GM19324 (cell line): ENCODE data around the gene FAM174B.

Experiments
- ATAC-seq: cut with Tn5 transposase; IDR thresholded peaks from one replicate; pipeline ENCODE4 v1.9.1; 2021; ENCODE audit warnings: mild to moderate bottlenecking, moderate library complexity; ENCODE audit not compliant: unreplicated experiment, low FRiP score

FAM174B gene

DNA sequence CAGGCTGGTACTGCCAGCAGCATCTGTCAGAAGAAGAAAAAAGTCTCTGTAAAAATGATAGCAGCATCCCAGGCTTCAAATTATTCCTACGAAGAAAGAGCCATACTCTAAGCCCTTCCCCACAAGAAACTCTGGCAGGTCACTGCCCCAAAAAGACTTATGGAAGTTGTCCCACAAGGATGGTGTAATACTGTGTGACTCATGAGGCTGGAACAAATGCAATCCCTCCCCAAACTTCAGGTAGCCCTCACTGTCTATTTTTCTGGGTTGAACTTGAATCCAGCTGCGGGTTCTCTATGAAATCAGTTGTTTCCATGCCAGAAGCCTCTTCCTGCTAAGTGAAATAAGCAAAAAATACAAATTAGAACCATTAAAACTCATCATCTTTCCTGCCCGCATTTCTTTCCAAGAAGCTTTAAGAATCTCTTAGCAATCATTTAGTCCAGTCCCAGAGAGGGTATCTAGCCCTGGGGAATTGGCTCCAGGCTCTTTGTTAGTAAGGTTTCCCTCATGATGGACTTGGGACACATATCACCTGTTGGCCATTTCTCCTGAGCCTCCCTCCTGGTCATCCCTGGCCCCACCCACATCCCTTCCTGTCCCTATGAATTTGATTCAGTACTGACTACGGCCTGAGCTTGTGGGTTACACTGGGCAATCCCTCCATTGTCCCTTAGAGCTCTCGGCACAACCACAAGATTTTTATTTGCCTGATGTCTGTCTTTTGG, 51.7 kb downstream of the FAM174B start:
- no peak for ATAC-seq

DNA sequence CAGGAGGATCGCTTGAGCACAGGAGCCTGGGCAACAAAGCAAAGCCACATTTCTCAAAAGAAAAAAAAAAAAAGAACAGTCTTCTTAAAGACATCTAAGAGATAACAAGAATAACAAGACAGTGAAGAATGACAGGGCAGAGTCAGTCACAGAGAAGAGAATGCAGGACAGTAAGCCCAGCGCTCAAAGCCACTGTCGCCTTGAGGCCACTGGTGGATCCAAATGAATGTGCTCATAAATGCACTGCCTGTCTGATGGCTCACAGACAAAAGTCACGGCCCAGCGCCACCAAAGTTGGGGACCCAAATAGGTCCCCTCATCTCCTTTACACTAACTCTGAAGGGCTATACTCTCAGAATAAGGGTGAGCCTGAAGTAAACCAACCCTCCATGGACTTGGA, 52.3 kb downstream of the FAM174B start:
- no peak for ATAC-seq

GRCh38 chr15:92602267-92602593, 53.3 kb downstream of the FAM174B start:
- no peak for ATAC-seq

DNA sequence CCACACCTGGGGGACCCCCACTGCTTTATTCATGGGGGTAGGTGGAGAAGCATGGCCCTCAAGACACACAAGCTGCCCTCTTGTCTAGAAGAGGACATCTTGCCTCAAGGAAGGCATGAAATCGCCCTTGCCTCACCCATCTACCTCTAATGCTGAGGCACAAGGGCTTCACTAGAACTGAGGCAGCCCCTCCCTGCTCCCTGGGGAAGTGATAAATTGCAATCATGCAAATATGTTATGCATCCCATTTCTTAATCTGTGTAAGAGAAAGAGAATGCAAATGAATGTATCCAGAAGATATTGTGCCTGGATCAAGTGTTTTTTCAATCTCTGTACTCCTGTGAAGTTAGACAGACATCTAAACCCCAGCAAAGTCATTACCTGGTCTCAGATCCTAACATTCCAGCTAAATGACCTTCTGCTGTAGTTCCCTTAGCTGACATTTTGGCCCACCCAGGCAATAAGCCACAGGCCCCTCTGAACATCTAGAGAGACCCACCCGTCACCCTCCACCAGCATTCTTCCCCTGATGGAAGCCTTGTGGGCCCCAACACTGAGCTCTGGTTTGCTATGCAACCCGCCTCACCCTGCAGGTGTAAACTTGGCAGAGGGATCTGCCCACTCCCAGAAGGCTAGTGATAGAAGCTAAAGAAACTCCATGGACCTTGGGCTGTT, 53.8 kb downstream of the FAM174B start:
- ATAC-seq = no peak

GRCh38 chr15:92600856-92601255, 54.7 kb downstream of the FAM174B start:
- no peak for ATAC-seq

- no peak for ATAC-seq
Measured at GRCh38 chr15:92599394-92599970, 56.1 kb downstream of the FAM174B start.

GRCh38 chr15:92597548-92597947, 58.0 kb downstream of the FAM174B start:
- ATAC-seq = no peak

DNA sequence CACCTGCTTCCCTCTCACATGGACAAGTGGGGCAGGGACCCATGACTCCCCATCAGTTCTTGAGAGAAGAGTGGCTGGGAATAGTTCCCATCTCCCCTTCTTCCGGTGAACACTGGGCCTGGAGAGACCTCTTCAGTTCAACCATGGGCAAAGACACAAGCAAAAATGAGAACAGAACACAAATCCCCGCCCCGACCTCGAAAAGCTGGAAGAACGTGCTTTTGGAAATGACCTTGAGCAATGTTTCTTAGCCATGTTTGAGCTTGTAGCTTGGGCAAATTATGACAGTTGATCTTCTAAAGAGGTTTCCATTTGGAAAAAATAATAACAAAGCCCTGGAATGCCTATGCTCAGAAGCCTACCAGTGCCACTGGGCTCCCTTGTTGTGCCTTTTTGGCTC, 59.0 kb downstream of the FAM174B start:
- ATAC-seq = no peak

GRCh38 chr15:92595506-92596381, 59.8 kb downstream of the FAM174B start:
- ATAC-seq = no peak

- ATAC-seq = no peak
Measured at GRCh38 chr15:92591275-92591674, 64.3 kb downstream of the FAM174B start.

DNA sequence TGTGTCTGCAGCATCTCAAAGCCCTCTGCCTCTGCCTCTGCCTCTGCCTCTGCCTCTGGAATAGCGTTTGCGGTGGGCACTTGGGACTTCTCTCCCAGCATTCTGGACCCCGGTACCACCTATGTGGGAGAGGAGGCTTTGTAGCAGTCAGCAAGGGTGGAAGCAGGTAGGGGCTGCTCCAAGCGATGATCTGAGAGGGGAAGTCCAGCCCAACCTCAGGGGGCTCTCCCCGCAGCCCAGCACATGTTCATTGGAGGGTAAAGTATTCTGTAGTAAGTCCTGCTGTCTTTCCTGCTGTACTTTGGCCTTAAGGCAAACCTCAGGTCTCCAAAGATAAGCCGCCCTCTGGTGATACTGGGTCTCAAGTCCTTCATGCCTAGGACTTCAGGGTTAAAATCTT, 68.6 kb downstream of the FAM174B start:
- ATAC-seq = no peak

- ATAC-seq = no peak
Measured at GRCh38 chr15:92586383-92586942, 69.1 kb downstream of the FAM174B start.

- no peak for ATAC-seq
Measured at GRCh38 chr15:92584105-92584504, 71.5 kb downstream of the FAM174B start.

DNA sequence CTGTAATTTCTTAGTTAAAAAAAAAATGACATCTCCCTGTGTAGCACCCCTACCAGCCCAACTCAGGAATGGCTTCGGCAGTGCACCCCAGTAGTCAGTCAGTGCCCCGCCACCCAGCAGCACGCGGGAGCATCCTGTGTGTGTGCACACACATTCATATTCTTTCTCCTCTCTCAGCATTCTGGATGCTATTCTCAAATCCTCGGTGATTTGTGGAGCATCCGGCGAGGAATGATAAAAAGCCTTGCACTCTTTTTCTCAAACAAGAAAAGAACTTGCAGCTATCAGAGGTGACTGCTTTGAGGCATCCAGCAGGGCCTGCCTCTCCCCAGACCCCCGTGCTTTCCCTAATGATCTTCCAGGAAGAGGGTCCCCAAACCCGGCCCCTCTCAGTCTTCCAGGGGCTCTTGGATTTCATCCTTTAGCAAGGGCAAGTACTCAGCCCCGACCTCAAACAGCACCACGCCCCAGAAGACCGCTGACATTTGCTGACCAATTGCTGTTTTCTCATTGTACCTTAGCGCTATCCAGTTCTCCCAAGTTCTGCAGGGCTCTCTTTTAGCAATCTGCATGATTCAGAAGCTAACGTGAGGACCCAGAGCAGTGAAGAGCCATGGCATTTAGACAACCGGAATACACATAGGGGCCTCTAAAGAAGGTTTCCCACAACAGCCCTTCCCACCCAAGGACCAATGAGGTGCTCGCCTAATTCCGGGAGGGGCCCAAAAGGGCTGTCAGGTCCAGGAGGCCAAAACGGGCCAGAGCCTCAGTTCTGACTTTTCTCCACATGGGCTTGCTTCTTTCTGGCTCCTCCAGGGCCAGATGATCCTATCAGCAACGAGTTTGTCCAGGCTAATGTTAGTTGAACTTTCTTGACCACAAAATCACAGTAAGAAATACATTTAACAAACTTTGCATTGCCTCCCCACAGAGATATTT, 72.2 kb downstream of the FAM174B start:
- no peak for ATAC-seq

DNA sequence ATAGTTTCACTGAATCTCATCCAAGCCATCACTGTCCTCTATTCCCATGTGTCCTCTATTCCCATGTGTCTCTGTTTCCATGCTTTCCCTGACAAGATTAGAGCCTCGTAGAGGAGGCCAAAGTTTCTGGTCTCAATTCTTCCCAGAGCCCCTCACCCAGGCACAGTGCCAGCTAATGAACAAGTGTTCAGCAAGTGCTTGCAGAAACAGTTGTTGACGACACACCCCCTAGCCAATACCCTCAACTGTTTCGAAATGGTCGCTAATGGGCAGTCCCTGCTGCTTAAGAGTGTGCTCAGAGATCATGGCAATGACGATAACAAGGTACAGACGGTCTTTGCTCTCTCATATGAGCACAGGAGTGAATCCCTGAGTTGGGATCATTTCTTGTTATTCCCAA, 73.4 kb downstream of the FAM174B start:
- ATAC-seq = no peak

DNA sequence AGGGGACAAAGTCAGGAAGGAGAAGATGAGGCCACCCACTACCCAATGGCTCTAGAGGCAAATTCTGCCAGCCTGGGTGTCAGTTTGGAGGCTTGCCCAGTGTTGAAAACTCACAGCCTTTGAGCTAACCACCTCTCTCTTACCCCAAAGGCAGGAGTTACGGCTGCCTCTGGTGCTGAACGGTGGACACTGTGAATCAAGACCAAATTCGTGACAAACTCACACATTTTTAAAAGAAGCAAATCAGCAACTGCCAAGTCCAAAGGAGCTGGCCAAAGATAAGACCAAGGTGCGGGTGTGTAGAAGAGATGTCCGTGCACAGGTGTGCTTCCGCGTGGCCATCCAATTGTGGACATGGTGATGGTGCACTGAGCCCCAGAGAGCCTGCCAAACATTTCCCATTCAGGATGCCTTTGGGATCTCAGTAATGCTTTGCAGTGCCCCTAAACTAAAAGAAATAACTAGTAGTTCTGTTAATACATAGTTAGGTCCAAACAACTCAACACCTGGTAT, 74.6 kb downstream of the FAM174B start:
- no peak for ATAC-seq

- ATAC-seq = no peak
Measured at GRCh38 chr15:92580521-92580920, 75.1 kb downstream of the FAM174B start.

DNA sequence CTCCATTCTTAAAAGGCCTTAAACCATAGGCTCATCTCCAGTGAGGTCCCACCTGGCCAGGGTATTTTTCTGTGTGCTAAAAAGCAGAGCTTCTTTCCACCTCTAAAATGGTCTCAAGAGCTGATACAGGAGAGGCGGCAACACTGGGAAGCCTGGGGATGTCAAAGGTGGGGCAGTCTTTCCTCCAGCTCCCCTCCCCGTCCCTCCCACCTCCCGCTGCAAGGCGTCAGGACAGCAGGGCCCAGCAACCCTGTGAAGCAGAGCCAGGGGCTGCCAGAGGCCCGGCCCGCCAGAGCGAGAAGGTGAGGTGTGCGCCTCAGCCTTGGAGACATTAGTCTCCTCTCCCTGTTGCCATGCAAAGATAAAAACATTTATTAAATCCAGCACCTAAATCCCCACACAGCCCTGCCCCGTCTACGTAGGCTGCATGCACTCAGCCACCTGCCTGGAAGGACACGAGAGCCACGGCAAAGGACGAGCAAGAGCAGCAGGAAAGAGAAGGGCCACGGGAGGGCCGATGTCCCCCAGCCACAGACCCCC, 75.6 kb downstream of the FAM174B start:
- no peak for ATAC-seq

DNA sequence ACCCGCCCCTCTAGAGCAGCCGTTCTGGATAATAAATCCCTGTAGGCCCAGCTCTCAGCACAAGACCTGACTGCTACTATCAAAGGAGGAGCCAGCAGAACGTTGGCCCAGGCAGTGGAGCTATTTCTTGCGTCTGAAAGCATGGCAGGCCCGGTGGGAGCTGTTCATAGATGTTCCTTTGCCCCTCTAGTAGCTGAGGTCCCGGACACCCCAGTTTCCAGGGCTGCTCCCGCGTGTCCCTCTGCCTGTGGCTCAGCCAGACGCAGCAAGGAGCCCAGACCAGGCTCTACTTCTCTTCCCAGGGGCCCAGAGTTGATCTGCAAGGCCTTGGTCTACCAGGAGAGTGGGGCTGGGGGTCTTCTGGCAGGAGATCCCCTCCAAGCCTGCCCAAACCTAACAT, 76.1 kb downstream of the FAM174B start:
- ATAC-seq = no peak
